OCI-M2 (cell line): ENCODE data around the gene TXNIP.

Experiments
- DNase-seq: peaks from one replicate; lab custom pipeline; 2025; ENCODE audit not compliant: unreplicated experiment; lab: John Stamatoyannopoulos, UW

TXNIP gene

DNA sequence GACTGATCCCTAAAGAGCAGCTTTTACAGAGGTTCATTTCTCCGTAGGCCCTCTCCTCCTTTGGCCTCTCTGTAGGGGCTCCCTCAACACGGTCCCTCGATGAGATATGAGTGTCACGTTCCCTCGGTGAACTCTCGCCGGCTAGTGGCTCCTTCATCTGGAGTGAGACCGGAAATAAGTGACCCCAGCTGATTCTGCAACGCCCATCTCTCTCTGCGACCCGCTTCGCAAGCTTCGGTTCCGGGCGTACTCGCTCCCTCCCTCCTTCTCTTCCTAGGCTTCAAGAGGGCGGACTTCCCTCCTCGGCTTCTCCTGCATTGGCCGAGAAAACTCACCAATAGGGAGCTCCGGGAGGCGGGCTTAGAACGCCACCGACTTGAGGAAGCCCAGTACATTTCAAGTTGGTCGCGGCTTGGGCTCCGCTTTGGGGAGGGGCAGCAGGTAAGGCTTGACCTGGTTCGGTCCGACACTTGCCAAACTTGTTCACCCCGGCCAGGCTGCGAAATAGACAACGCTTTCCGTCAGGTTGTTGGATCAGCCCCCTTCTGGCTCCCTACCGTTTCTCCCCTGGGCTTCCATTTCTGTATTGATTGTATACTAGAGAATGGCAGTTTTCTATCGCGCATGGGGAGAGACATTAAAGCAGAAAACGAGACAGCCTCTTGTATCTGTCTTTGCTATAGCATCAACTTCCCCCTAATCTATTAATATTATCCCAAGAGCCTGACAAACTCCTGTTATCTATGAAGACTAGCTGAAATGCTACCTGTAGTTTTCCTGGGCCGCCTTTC, 31.9 kb downstream of the TXNIP start, which contains the start of the genes ANKRD34A and POLR3GL:
TSS of gene ANKRD34A (minus strand) at position 248 of the 791 bp plus-strand sequence. CDS start 2,816 bp downstream, outside the sequence.
TSS of gene POLR3GL (plus strand) at position 363 of the 791 bp plus-strand sequence. CDS start 10,176 bp downstream, outside the sequence.
- peak; percentile 82 for DNase-seq

DNA sequence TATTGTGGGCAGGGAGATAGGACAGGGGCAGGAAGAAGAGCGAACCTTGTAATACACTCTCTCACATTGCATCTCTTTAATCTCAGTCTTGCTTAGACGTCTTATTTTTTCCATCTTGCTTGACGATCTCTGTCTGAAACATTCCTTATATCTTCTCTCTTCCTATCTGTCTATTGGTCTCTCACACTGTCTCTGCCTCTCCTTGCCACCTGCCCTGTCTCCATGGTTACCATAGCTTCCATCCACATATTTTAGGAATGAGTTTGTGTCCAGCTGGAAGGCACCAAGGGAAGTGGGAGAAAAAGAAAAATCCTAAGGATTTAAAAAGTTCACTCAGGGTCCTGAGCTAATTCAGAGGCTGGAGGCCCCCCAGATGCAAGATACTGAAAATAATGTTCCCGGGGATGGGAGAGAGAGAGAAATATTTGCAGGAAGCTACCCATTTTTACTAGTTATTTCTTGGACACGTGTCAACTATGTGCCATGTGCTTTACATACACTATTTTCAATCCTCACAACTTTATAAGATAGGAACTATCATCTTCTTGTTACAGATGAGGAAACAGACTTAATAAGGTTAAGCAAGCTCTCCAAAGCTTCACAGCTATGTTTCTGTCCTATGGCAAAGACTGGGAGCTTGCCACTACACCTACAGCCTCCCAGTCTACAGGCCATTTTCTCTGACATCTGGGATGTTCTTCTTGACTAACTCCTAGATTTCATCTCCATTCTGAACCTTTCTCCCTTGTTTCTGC, 32.9 kb downstream of the TXNIP start:
- no peak for DNase-seq

DNA sequence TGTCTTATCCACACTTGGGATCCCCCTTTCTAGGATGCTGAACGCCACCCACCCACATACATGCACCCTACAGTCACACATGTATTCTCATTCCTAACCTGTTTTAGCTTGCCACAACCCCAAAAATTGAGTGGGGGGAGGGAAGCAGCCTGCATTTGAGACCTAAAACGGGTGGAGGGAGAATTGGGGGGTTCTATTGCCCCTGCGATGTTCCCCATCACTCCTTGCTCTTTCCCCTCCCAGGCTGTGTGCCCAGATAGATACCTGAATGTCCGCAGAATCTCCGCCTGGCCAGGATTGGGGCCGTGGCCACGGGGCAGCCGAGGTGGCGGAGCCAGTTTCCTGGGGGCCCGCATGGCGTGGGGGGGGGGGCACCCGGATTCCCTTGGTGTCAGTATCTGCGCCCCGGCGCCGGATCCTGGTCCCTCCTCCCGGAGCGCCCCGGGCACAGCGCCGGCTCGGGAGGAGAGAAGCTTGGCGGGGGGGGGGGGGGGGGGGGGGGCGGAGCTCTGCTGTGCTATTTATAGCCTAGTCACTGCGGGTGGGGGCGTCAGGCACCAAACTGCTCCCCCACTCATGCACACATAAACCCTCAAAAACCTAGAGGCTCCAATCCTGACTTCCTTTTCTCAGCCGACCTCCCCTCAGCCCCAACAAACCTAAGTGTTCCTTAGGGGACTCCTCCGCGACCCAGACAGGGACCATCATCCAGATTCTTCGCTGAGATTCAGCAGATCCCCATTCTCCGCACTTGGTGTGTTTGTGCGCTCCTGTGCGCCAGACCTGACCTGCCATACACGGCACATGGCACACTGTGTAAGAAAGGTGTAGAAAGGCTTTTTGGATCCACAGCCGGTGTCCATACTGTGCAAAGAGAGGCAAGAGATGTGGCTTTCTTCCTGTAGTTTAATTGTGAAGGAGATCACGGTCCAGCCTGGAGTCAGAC, 33.9 kb downstream of the TXNIP start:
- no peak for DNase-seq

DNA sequence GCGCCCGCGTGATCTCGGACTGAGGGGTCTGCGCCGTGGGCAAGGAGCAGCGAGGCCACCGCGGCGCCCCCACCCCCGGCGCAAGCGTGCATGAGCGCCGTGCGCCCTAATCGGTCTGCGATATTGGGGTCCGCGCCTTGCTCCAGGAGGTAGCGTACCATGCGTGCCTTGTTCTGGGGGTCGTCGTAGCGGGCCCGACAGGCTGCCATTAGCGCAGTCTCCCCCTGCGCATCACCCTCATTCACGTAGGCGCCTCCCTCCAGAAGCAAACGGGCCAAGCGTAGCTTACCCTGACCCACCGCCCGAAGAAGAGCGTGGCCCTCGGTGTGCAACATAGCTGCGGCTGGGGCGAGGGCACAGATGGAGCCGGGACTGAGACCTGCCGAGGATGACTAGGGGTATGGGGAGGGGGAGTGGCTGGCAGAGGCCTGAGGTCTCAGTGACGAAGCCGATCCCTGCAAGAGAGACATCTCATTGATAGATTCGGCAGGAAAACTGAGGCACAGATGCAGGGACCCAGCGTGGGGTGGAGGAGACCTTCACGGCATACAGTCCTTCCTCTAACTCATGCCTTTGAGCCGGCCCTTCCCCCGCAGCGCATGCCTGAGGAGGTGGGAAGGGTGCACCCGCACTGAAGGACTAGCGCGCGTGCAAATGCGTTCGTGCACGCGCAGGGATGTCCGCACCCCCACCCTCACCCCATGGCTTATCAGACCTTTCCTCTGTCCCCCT, 34.8 kb downstream of the TXNIP start:
- no peak for DNase-seq

DNA sequence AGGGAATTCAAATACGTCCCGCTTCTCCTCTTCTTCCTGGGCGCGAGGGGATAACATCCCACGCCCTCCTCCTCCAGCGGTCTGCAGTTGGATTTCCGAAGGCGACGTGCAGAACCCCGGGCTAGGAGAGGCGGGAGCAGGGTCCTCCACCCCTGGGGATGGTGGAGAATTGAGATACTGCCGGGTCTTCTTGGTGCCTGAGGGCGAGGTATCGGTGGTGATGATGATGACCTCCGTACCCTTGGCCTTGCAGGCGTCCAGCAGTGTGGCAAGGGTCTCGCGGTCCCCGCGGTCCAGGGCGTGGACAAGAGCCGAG, 35.3 kb downstream of the TXNIP start:
- DNase-seq, result no peak

DNA sequence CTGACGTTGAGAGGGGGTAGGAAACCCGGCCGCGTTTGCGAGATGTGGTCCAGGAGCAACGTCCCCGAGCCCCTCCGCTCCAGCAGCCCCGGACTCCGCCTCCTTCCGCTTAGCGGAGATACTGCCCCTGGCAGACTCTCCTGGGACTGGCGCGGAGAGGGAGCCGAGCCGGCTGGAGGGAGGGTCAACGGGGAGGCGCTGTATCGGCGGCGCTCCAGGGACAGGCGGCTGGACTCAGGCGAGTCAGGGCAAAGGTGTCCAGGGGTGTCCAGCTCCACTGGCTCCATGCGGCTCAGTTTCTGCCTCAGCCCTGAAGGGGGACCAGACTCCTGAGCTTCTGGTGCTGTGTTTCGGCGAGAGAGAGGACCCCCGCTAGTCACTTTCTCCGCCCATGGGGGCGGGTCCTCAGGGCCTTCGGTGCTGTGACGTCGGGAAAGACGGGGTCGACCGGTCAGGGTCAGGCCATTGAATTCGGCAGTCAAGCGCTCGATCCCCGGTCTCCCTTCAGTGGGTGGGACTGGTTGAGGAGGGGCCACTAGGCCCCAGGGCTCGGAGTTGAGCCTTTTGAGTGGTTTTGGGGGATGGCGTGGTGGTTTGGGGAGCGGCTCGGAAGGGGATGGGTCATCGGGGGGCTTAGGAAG, 35.8 kb downstream of the TXNIP start:
- peak; percentile 34 for DNase-seq

DNA sequence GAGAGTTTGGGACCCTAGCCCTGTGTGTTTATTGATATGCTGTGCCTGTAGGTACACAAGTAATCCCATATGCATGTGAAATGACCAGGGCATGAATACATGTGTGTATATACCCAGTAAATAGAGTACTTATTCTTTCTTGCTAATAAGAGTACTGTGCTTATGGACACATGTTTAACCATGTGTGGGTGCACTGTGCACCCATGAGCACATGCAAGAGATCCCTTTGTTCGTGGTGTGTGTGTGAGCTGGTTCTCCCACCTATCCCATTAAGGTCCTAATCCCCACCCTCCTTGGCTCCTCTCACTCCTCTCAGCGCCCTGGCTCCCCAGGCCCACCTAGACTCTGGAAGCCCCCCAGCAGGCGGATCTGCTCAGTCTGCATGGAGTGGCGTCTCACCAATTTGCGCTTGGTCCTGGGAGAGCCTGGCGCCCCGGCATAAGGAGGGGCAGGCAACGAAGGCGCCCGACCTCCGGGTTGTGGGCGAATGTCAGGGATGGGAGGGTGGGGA, 36.4 kb downstream of the TXNIP start:
- DNase-seq, result no peak

DNA sequence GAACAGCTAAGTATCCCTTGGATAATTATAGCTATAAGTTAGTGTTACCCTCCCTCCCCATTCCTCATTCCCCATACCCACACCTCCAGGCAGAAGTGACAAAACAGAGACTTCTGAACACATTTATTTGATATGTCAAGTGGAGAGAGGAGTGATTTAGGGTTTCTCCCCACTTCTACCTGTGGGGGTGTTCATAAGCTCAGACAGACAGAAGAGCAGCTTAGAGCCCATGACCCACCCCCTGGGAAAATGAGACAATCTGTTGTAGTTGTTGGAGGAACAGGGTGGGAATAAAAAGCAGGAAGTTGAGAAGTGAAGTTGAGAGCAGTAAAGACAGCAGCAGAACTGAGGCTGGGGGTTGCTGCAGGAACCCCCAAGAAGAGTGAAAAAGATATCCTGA, 37.0 kb downstream of the TXNIP start:
- no peak for DNase-seq

DNA sequence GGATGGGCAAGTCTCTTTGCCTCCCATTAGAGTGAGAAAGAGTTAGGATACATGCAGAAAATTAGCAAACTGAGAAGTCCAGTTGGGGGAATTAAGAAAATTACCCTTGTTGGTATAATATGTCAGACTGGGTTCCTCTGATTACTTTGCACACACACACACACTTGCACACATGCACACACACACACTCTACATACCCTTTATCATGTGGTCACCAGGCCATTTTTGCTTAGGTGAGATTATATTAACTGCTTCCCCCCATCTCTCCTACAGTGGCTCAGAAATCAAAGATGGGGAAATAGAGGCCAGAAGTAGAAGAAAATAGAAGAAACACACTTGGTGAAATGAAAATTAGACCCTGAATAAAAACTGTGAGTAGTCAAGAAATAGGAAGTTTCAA, 37.6 kb downstream of the TXNIP start:
- DNase-seq, result no peak

DNA sequence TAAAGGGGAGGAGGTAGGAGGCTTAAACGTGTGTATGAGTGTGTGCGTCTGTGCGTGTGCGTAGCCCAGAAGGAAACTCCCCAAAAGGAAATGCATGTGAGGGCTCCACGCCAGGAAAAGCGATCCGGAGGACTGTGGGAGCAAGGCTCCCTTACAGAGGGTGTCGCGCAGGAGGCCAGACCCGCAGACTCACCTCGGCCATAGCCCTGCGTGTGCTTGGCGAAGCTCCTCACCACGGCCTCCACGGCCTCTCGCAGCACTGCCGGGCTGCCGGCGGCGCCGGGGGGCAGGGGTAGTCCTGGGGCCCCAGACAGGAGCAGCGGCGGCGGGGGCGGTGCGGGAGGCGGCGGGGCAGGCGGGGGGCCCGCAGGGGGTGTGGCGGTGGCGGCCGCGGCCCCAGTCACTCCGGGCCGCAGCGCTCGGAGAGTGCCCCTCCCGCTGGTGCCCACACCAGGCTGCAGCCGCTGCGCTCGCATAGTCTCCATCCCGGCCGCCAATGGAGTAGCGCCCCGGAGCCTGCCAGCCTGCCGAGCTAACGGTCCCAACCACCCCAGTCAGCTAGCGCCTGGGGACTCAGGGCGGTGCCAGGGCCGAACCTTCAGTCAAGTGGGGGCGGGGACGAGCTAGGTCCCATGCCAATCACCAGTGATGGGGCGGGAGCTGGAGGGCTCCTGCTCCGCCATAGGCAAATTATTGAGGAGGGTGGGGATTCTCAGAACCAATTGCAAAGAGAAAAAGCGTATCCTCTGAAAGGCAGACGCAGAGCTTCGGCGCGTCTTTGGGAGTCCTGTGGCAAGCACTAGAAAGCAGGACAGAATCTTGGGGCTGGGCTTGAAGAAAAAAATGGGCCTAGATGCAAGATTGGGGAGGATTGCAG, 38.7 kb downstream of the TXNIP start, which contains the start of gene LIX1L:
TSS of gene LIX1L (minus strand) at position 575 of the 877 bp plus-strand sequence. CDS start at position 485, 90 bp downstream.
- DNase-seq, result peak; percentile 85

DNA sequence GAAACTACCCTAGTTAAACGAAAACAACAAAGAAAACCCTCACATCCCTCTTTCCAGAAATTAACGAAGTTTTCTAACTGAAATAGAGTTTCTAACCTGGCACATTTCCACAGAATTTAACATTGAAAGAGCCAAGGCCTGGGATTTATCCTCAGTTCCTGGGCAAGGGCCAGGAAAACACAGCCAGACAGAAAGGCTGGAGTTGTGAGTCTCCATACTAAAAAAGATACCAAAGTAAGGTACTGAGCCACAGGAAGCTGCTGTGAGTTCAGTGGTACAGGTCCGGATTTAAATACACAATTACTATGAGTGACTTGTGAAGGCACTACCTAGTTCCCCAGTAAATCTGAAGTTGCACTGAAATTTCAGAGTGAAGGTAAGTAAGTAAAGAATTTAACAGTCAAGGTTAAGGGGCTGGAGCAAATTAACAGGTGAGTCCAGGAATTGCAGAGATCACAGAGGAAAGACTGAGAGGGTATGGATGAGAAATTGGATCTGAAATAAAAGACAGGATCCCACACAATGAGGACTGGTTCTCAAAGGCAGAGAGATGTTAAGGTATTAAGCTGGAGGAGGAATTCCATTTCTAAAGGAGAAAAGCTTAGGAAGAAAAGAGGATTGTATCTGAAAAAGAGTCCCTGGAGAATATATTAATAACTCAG, 39.5 kb downstream of the TXNIP start:
- no peak for DNase-seq

DNA sequence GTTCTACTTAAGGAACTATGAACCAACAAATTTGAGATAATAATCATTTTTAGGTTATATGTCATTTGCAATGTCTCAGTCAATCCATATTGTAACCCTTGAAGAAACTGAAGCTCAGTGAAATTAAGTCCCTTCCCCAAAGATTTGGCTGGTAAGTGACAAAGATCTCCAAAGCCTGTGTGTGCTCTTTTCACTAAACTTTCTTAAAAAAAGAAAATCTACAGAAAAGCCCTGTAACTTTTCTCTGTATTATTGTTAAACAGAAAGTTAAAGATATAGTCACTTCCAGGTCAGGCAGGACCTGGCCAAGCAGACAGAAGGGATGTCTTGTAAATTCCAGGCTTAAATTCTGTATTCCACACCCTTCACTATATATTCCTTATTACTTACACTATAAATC, 40.0 kb downstream of the TXNIP start:
- no peak for DNase-seq

DNA sequence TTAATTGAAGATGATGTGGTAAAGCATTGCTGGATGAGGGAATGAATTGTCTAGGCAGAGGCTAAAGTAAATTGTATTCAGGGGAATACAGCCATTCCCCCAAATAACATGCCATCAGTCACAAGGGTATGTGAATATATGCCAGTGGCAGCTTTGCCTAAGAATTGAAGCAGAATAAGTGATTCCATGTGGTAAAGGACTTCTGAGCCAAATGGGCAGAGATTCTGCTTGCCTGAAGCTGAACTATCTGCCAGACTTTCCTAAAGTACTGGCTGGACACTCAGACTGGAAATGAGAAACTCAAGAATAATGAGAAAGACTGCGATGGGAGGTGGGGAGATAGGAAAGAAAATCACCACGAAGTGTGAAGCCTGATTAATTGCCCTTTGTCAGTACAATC, 40.9 kb downstream of the TXNIP start:
- DNase-seq, result no peak

DNA sequence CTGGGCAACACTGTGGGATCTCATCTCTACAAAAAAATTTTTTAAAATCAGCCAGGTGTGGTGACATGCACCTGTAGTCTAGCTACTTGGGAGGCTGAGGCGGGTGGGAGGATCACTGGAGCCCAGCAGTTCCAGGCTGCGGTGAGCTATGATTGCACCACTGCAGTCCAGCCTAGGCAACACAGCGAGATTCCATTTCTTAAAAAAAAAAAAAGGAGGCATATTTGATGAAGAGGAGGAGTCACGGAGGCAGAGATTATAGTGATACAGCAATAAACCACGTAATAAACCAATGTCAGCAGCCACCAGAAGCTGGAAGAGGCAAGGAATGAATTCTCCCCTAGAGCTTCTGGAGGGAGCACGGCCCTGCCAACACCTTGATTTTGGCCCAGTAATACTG, 42.5 kb downstream of the TXNIP start:
- no peak for DNase-seq

DNA sequence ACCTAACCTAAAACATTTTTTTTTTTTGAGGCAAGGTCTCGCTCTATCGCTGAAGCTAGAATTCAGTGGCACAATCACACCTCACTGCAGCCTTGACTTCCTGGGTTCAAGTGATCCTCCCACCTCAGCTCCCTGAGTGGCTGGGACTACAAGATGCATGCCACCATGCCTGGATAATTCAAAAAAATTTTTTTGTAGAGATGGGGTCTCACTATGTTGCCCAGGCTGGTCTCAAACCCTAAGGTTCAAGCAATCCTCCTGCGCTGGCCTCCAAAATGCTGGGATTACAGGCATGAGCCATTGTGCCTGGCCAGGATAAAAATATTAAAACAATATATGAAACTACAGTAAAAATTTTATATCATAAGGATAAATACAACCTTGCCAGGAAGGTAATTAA, 43.5 kb downstream of the TXNIP start:
- no peak for DNase-seq

DNA sequence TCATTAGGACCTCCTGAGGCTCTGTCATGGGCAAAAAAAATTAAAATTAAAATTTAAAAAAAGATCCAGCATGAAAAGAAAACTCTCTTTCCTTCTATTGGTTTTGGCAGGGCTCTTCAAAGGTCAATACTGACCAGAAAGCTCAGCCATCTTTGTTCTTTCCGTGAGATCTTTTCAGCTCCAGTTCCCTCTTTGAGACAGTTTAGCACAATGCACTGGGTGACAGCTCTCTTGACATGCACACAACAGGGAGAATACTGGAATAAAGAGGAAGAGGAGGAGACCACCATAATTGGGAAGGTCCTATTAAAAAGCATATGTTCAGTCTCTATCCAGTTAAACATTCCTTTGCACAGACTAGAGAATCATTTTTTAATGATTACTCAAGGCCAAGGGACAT, 44.9 kb downstream of the TXNIP start:
- no peak for DNase-seq

DNA sequence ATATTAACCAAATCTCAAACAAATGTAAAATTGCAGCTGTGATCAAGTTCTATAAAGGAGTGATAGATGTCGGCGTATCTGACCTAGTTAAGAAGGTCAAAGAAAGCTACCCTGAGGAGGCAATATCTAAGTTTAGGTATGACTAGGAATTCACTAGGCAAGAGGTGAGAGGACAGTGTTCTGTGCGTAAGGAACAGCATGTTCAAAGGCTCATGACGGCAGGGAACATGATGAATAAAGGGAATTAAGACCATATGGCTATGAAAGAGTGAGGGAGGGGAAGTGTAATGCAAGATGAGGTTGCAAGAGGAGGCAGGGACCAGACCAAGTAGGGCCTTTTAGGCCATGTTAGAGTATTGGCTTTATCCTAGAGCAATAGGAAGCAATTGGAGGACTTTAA, 47.2 kb downstream of the TXNIP start:
- DNase-seq, result no peak

DNA sequence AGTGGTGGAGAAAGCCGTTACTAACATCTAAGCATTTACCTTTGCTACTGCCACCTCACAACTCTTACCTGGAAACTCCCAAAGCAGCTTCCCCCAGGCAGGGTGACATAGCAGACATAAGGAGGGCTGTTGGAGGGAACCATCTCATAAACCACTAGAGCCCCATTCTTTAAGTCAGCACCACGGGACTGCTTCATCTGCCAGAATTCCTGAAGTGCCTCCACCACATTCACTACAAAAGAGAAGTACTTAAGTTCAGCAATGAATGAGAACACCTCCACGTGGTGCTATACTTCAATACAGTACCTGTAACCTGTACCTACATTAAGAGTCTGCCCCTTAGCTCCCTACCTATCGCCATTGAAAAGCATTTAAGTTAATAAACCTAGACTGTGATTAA, 48.8 kb downstream of the TXNIP start:
- DNase-seq, result no peak
